HEK293T (cell line): Measurements from ENCODE around the gene TWNK.

Source experiments
- CTCF ChIA-PET: fragments of 350-600 bp; formaldehyde crosslinking; extraction: SDS; loops from one replicate; lab custom pipeline; 2021; ENCODE audit warnings: antibody characterized with exemption, inconsistent platforms; lab: Yijun Ruan, JAX
- POLR2A ChIA-PET: fragments of 350-600 bp; formaldehyde crosslinking; extraction: SDS; loops from one replicate; lab custom pipeline; 2020; ENCODE audit warnings: antibody characterized with exemption, inconsistent platforms; lab: Yijun Ruan, JAX
- DNase-seq: peaks from one replicate; pipeline ENCODE4 v3.0.0; 2012; ENCODE audit warnings: mixed read lengths; ENCODE audit errors: extremely low spot score
- ARNT ChIP-seq: fragments of 450-650 bp; IDR thresholded peaks from 2 replicates; pipeline ENCODE4 v1.6.1; 2017; ENCODE audit warnings: mild to moderate bottlenecking
- BHLHE40 ChIP-seq: fragments of 450-650 bp; IDR thresholded peaks from 2 replicates; pipeline ENCODE4 v1.6.1; 2016; ENCODE audit warnings: mild to moderate bottlenecking, moderate library complexity, borderline replicate concordance
- CTBP1 ChIP-seq: fragments of 450-650 bp; IDR thresholded peaks from 2 replicates; pipeline ENCODE4 v1.6.1; 2016; ENCODE audit warnings: borderline replicate concordance
- ELF4 ChIP-seq: fragments of 450-650 bp; IDR thresholded peaks from 2 replicates; pipeline ENCODE4 v1.6.1; 2017; ENCODE audit warnings: antibody characterized with exemption
- FOXA1 ChIP-seq: fragments of 450-650 bp; IDR thresholded peaks from 2 replicates; pipeline ENCODE4 v1.6.1; 2016; ENCODE audit warnings: mild to moderate bottlenecking
- FOXK2 ChIP-seq: fragments of 450-650 bp; IDR thresholded peaks from 2 replicates; pipeline ENCODE4 v1.6.1; 2016; ENCODE audit warnings: mild to moderate bottlenecking
- FOXM1 ChIP-seq: fragments of 450-650 bp; IDR thresholded peaks from 2 replicates; pipeline ENCODE4 v1.6.1; 2017; ENCODE audit warnings: mild to moderate bottlenecking, borderline replicate concordance
- HDGF ChIP-seq: fragments of 450-650 bp; IDR thresholded peaks from 2 replicates; pipeline ENCODE4 v1.6.1; 2017; ENCODE audit warnings: antibody characterized with exemption, borderline replicate concordance
- L3MBTL2 ChIP-seq: fragments of 450-650 bp; conservative IDR thresholded peaks from 2 replicates; pipeline ENCODE4 v1.6.1; 2016; ENCODE audit warnings: mild to moderate bottlenecking
- LEF1 ChIP-seq: fragments of 450-650 bp; IDR thresholded peaks from 2 replicates; pipeline ENCODE4 v1.6.1; 2017; ENCODE audit warnings: mild to moderate bottlenecking, borderline replicate concordance
- NFRKB ChIP-seq: fragments of 450-650 bp; IDR thresholded peaks from 2 replicates; pipeline ENCODE4 v1.6.1; 2016; ENCODE audit warnings: mild to moderate bottlenecking, moderate library complexity
- SP1 ChIP-seq: fragments of 450-650 bp; IDR thresholded peaks from 2 replicates; pipeline ENCODE4 v1.6.1; 2017
- SUZ12 ChIP-seq: fragments of 450-650 bp; IDR thresholded peaks from 2 replicates; pipeline ENCODE4 v1.6.1; 2016; ENCODE audit warnings: mild to moderate bottlenecking
- TARDBP ChIP-seq: fragments of 450-650 bp; IDR thresholded peaks from 2 replicates; pipeline ENCODE4 v1.6.1; 2016
- ZNF384 ChIP-seq: fragments of 450-650 bp; IDR thresholded peaks from 2 replicates; pipeline ENCODE4 v1.6.1; 2016
- TF ChIP-seq, protein P1 (sequence below): fragments of 450-650 bp; IDR thresholded peaks from 2 replicates; pipeline ENCODE4 v1.6.1; 2016

The TWNK gene

DNA sequence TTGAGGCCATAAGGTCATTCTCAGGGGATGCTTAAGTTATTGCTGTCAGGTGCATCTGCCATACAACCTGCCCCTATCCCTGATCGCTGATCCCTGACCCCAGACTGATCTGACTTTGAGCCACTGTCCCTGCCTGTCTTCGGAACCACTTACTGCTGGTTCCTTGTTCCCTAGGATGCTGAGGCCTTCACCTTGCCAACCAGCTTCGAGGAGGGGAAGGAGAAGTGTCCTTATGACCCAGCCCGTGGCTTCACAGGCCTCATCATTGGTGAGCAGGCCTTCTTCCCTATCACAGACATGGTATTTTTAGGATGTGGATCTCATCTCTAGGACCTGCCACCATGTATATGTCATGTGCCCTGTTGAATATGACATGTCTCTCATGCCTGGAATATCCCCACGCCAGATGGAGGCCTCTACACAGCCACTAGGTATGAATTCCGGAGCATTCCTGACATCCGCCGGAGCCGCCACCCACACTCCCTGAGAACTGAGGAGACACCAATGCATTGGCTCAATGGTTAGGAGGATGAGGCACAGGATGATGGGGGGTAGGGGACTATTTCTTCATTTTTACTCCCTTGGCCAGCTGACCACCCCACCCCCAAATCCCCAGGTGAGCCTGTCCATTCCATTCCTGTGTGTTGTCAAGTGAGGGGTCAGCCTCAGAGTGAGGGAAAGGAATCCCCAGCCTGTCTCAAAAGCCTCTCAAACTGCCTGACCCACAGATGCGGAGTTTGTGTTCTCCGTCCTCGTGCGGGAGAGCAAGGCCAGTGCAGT, 9.0 kb upstream of the TWNK start:
- no peak for DNase-seq
- ChIA-PET POLR2A (no interaction called here), CTCF (no interaction called here)
- TF ChIP-seq FOXK2 (no peak), HDGF (no peak), LEF1 (no peak), ELF4 (no peak), SUZ12 (no peak), L3MBTL2 (no peak), ARNT (no peak), ZNF384 (no peak), NFRKB (no peak), BHLHE40 (no peak), TARDBP (no peak), FOXM1 (no peak), FOXA1 (no peak), SP1 (no peak), CTBP1 (no peak)
- TF ChIP-seq, protein P1, sequence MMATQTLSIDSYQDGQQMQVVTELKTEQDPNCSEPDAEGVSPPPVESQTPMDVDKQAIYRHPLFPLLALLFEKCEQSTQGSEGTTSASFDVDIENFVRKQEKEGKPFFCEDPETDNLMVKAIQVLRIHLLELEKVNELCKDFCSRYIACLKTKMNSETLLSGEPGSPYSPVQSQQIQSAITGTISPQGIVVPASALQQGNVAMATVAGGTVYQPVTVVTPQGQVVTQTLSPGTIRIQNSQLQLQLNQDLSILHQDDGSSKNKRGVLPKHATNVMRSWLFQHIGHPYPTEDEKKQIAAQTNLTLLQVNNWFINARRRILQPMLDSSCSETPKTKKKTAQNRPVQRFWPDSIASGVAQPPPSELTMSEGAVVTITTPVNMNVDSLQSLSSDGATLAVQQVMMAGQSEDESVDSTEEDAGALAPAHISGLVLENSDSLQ: no peak

DNA sequence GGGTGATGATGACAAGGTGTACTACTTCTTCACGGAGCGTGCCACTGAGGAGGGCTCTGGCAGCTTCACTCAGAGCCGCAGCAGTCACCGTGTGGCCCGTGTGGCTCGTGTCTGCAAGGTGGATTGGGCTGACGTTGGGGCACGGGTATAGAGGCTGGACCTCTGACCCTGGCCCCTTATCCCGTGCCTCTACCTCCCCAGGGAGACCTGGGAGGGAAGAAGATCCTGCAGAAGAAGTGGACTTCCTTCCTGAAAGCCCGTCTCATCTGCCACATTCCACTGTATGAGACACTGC, 8.5 kb upstream of the TWNK start:
- ChIA-PET CTCF (no interaction called here), POLR2A (no interaction called here)
- no peak for TF ChIP-seq ZNF384
- TF ChIP-seq, protein P1: no peak
- TF ChIP-seq TARDBP: no peak
- no peak for TF ChIP-seq CTBP1
- no peak for TF ChIP-seq FOXK2
- no peak for TF ChIP-seq HDGF
- no peak for TF ChIP-seq SP1
- TF ChIP-seq FOXA1: no peak
- no peak for TF ChIP-seq SUZ12
- no peak for TF ChIP-seq L3MBTL2
- no peak for TF ChIP-seq ARNT
- no peak for TF ChIP-seq FOXM1
- no peak for DNase-seq

DNA sequence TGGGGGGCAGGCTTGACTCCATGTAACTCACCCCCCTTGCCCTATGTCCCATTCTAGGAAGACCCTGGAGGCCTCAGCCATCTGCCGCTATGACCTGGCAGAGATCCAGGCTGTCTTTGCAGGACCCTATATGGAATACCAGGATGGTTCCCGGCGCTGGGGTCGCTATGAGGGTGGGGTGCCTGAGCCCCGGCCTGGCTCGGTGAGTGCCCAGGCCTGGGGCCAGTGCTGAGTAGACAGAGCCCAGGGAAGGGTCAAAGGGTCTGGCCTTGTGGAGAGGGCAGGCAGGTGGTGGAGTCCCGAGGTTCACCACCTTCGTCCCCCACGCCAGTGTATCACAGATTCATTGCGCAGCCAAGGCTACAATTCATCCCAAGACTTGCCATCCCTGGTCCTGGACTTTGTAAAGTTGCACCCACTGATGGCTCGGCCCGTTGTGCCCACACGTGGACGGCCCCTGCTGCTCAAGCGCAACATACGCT, 7.5 kb upstream of the TWNK start:
- DNase-seq: no peak
- TF ChIP-seq ELF4 (no peak), SUZ12 (no peak), TARDBP (no peak), FOXK2 (no peak), L3MBTL2 (no peak), FOXM1 (no peak), ARNT (no peak), NFRKB (no peak), ZNF384 (no peak), CTBP1 (no peak), HDGF (no peak), LEF1 (no peak), FOXA1 (no peak), BHLHE40 (no peak), SP1 (no peak)
- TF ChIP-seq, protein P1: no peak
- ChIA-PET POLR2A (no interaction called here), CTCF (no interaction called here)

DNA sequence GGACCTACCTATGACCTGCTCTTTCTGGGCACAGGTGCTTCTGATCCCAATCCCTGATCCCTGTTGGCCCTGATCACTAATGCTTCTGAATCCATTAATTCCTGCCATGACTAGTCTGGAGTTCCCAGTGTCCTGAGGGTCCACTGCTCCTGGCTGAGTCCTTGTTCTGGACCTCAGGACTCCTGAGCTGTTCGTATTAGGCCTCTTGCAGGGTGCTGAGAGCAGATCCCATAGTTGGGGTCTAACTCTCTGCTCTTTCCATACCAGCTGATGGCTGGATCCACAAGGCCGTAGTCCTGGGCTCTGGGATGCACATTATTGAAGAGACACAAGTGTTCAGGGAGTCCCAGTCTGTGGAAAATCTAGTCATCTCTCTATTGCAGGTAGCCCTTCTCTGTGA, 7.0 kb upstream of the TWNK start:
- ChIA-PET CTCF (no interaction called here), POLR2A (interaction anchor here (1.5 kb wide), 1 partner anchor 12 kb away, joined by 3 read pairs; no protein-coding TSS in a partner anchor)
- TF ChIP-seq TARDBP: no peak
- TF ChIP-seq ELF4: no peak
- TF ChIP-seq ARNT: no peak
- no peak for TF ChIP-seq CTBP1
- DNase-seq: no peak

DNA sequence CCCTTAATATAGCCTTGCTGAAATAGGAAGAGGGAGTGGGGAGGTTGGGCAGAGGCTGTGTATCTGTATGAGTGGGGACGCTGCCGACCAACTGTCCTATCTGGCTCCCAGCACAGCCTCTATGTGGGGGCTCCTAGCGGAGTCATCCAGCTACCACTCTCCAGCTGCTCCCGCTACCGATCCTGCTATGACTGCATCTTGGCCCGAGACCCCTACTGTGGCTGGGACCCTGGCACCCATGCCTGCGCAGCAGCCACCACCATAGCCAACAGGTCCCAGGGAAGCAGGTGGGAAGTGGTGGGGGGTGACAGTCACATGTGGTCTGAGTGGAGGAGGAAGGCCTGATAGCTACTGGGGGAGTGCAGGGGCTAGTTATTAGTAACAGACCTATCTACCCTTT, 6.6 kb upstream of the TWNK start:
- ChIA-PET CTCF (interaction anchor here (1.2 to 1.3 kb wide), 2 partner anchors 12 to 34 kb away, joined by 3 read pairs; no protein-coding TSS in a partner anchor), POLR2A (interaction anchor here (1.5 kb wide), 1 partner anchor 12 kb away, joined by 3 read pairs; no protein-coding TSS in a partner anchor)
- TF ChIP-seq BHLHE40 (no peak), HDGF (no peak), FOXA1 (no peak)
- DNase-seq: no peak

DNA sequence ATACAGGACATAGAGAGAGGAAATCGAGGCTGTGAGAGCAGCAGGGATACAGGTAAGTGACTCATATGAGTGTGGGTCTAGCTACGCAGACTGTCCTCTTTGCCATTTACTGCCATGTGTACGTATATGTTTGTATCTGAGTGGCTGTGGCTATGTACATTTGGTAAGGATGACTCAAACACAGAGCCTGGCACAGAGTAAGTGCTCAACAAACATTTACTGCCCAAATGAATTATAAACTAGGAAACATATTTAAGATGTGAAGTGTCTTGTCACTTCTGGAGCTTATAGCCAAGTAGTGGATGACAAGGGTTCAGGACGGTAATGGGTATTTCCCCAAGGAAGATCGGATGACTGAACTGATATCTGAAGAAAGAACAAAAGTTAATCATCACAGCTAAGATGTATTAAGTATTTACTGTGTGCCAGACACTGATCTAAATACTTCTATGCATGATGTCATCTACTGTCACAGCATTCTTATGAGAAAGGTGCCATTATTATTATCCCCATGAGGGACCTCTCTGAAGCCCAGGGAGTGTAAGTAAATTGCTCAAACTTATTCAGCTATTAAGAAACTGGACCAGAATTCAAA, 6.1 kb upstream of the TWNK start:
- ChIA-PET CTCF (interaction anchor here (1.2 to 1.3 kb wide), 2 partner anchors 13 to 33 kb away, joined by 3 read pairs; no protein-coding TSS in a partner anchor), POLR2A (interaction anchor here (1.5 kb wide), 1 partner anchor 13 kb away, joined by 3 read pairs; no protein-coding TSS in a partner anchor)
- no peak for DNase-seq
- no peak for TF ChIP-seq TARDBP
- TF ChIP-seq CTBP1: no peak
- TF ChIP-seq HDGF: no peak
- no peak for TF ChIP-seq BHLHE40
- no peak for TF ChIP-seq ARNT
- TF ChIP-seq NFRKB: no peak
- no peak for TF ChIP-seq ZNF384
- no peak for TF ChIP-seq FOXK2
- no peak for TF ChIP-seq SUZ12
- no peak for TF ChIP-seq FOXA1
- TF ChIP-seq ELF4: no peak
- TF ChIP-seq FOXM1: no peak
- TF ChIP-seq, protein P1: no peak
- no peak for TF ChIP-seq LEF1
- no peak for TF ChIP-seq SP1
- TF ChIP-seq L3MBTL2: no peak
